ENCODE data around the gene G6PC2. TPM values are rescaled to one million over a fixed set of nuclear protein-coding genes. Genes with fewer than 3 reads are reported as not detected.
"Not testable (repeated sequence)": the region's sequence is repeated elsewhere in the genome, so short reads cannot be mapped to it uniquely, and the experiment has no call there.

The G6PC2 gene
- total and polyA plus RNA-seq, 3 experiments from 2014 or later = not detected

DNA sequence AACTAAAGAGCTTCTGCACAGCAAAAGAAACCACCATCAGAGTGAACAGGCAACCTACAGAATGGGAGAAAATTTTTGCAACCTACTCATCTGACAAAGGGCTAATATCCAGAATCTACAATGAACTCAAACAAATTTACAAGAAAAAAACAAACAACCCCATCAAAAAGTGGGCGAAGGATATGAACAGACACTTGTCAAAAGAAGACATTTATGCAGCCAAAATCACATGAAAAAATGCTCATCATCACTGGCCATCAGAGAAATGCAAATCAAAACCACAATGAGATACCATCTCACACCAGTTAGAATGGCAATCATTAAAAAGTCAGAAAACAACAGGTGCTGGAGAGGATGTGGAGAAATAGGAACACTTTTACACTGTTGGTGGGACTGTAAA, 30.7 kb upstream of the G6PC2 start:
- H3K4me1 ChIP-seq (ENCODE audit: insufficient read depth, low read length); H3K36me3 Mint-ChIP-seq; H3K9me3 ChIP-seq (ENCODE audit: low read length); H3K27me3 ChIP-seq (ENCODE audit: insufficient read depth, low read length, poor library complexity, severe bottlenecking); CTCF ChIA-PET; H3K27ac ChIP-seq (ENCODE audit: low read depth, low read length); H3K9me3 Mint-ChIP-seq; H3K36me3 ChIP-seq (ENCODE audit: insufficient read depth, low read length); H3K27ac Mint-ChIP-seq; H3K4me3 ChIP-seq (ENCODE audit: low read length); DNase-seq; POLR2A ChIA-PET; H3K4me3 Mint-ChIP-seq; H3K27me3 Mint-ChIP-seq: not testable (repeated sequence)
- peaks cover 0 to 11% (median 5%) of the 10 kb centered on the region in 3 donors for H3K4me1 Mint-ChIP-seq

DNA sequence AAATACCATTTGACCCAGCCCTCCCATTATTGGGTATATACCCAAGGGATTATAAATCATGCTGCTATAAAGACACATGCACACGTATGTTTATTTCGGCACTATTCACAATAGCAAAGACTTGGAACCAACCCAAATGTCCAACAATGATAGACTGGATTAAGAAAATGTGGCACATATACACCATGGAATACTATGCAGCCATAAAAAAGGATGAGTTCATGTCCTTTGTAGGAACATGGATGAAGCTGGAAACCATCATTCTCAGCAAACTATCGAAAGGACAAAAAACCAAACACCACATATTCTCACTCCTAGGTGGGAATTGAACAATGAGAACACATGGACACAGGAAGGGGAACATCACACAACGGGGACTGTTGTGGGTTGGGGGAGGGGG, 30.3 kb upstream of the G6PC2 start:
- not testable (repeated sequence) for H3K4me3 Mint-ChIP-seq

DNA sequence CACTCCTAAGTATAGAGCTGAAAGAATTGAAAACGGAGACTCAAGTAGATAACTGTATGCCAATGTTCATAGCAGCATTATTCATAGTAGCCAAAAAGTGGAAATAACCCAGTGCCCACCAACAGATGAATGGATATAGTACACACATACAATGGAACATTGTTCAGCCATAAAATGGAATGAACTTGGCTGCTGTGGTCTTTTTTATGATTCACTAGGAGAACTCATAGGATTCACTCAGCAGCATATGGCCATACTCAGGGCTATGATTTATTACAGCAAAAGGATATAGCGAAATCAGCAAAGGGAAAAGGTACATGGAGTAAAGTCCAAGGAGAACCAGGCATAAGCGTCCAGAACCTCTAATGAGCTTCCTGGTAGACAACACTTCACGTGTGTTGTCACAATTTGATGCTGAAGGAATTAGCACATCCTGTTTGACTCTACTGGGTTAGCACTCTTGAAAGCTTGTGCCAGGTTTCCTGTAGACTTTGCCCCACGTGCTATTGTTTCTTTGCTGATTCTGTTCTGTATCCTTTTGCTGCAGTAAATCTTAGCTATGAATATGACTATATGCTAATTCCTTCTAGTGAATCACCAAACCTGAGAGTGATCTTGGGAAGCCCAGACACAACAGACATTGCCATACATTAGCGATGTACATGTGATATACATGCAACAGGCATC, 26.6 kb upstream of the G6PC2 start:
- Histone ChIP-seq H3K27ac (ENCODE audit: low read depth, low read length) (no peak overlapping the region), H3K9me3 (ENCODE audit: low read length) (no peaks in the 10 kb centered on the region), H3K36me3 (ENCODE audit: insufficient read depth, low read length) (no peaks in the 10 kb centered on the region), H3K4me3 (ENCODE audit: low read length) (no peak overlapping the region), H3K4me1 (ENCODE audit: insufficient read depth, low read length) (no peaks in the 10 kb centered on the region), H3K27me3 (ENCODE audit: insufficient read depth, low read length, poor library complexity, severe bottlenecking) (no peaks in the 10 kb centered on the region)
- CTCF ChIA-PET = no interaction called here
- Mint-ChIP-seq H3K9me3 (no peaks in the 10 kb centered on the region), H3K4me1 (peaks cover 6 to 32% (median 23%) of the 10 kb centered on the region in 3 donors), H3K36me3 (no peaks in the 10 kb centered on the region), H3K27me3 (no peaks in the 10 kb centered on the region), H3K4me3 (no peak overlapping the region), H3K27ac (no peak overlapping the region)
- DNase-seq = no peak
- POLR2A ChIA-PET = no interaction called here

More for the DNA sequence above, 30.3 kb upstream of the G6PC2 start:
- H3K27me3 Mint-ChIP-seq; H3K9me3 Mint-ChIP-seq; H3K4me3 ChIP-seq (ENCODE audit: low read length); DNase-seq; CTCF ChIA-PET; H3K27ac ChIP-seq (ENCODE audit: low read depth, low read length); POLR2A ChIA-PET; H3K9me3 ChIP-seq (ENCODE audit: low read length); H3K36me3 ChIP-seq (ENCODE audit: insufficient read depth, low read length); H3K4me1 ChIP-seq (ENCODE audit: insufficient read depth, low read length); H3K36me3 Mint-ChIP-seq; H3K27me3 ChIP-seq (ENCODE audit: insufficient read depth, low read length, poor library complexity, severe bottlenecking): not testable (repeated sequence)
- peaks cover 0 to 11% (median 5%) of the 10 kb centered on the region in 3 donors for H3K4me1 Mint-ChIP-seq
- peak overlapping the region in 1 of 8 donors; percentile 50 for H3K27ac Mint-ChIP-seq

DNA sequence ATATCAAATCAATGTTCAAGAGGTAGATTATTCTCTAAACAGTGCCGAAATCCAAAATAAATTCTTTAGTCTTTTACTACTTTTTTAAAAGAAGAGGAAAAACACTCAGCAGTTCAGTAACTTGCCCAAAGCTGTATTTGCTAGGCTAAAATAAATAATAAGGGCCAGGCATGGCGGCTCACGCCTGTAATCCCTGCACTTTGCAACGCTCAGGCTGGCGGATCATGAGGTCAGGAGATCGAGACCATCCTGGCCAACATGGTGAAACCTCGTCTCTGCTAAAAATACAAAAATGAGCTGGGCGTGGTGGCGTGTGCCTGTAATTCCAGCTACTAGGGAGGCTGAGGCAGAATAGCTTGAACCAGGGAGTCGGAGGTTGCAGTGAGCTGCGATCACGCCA, 18.9 kb upstream of the G6PC2 start:
- H3K9me3 ChIP-seq (ENCODE audit: low read length); H3K36me3 ChIP-seq (ENCODE audit: insufficient read depth, low read length); H3K27ac ChIP-seq (ENCODE audit: low read depth, low read length); H3K27ac Mint-ChIP-seq; CTCF ChIA-PET; H3K4me1 ChIP-seq (ENCODE audit: insufficient read depth, low read length); POLR2A ChIA-PET; H3K27me3 Mint-ChIP-seq; H3K27me3 ChIP-seq (ENCODE audit: insufficient read depth, low read length, poor library complexity, severe bottlenecking); H3K36me3 Mint-ChIP-seq; H3K9me3 Mint-ChIP-seq; DNase-seq; H3K4me3 ChIP-seq (ENCODE audit: low read length); H3K4me3 Mint-ChIP-seq: not testable (repeated sequence)
- peaks cover 7 to 29% (median 28%) of the 10 kb centered on the region in 3 donors for H3K4me1 Mint-ChIP-seq

DNA sequence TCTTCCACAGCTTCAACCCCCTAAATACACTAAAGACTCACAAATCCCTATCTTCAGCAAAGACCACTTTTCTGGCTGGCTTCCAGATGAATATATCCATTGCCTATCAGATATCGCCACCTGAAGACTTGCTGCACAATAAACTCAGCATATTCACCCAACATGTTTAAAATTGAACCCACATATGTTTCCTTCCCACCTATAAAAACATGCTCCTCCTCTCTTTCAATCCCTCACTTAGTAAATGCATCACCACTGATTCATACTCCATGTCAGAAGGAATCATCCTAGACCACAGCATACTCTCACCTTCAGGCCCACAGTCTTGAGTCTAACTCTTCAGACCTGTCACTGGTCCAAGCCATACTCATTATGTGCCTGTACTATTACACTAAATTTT, 16.1 kb upstream of the G6PC2 start:
- POLR2A ChIA-PET = no interaction called here
- no peak for DNase-seq
- Histone ChIP-seq H3K4me3 (ENCODE audit: low read length) (no peak overlapping the region), H3K27ac (ENCODE audit: low read depth, low read length) (no peak overlapping the region), H3K4me1 (ENCODE audit: insufficient read depth, low read length) (peaks cover 5% of the 10 kb centered on the region), H3K27me3 (ENCODE audit: insufficient read depth, low read length, poor library complexity, severe bottlenecking) (no peaks in the 10 kb centered on the region), H3K36me3 (ENCODE audit: insufficient read depth, low read length) (no peaks in the 10 kb centered on the region), H3K9me3 (ENCODE audit: low read length) (no peaks in the 10 kb centered on the region)
- H3K27me3 Mint-ChIP-seq = no peaks in the 10 kb centered on the region
- no peaks in the 10 kb centered on the region for H3K36me3 Mint-ChIP-seq
- no peak overlapping the region for H3K27ac Mint-ChIP-seq
- H3K4me3 Mint-ChIP-seq = no peak overlapping the region
- H3K4me1 Mint-ChIP-seq = peaks cover 6 to 23% (median 19%) of the 10 kb centered on the region in 3 donors
- H3K9me3 Mint-ChIP-seq = no peaks in the 10 kb centered on the region
- CTCF ChIA-PET = no interaction called here

DNA sequence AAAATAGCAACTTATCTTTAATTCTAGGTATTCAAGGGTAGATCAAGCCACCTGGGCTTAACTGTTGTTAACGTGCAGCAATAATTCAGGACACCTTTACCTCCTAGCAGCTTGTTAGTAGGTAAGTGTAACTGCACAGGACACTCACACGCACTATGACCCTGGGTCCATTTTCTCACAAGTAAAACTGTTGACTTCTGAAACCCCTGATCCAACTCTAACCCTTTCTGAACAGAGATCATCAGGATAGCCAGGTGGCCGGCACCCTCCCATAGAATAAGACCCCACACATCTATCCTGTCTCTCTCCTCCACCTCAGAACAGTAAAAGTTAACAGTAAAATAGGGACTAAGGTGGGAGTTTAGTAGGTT, 11.5 kb upstream of the G6PC2 start:
- Mint-ChIP-seq H3K4me3 (peak overlapping the region; percentile 86 to 96 (median 92)), H3K27me3 (peaks cover 2 to 5% of the 10 kb centered on the region in 2 donors), H3K36me3 (peaks cover 0 to 2% (median 0%) of the 10 kb centered on the region in 3 donors), H3K9me3 (no peaks in the 10 kb centered on the region), H3K27ac (no peak overlapping the region), H3K4me1 (peaks cover 7 to 15% (median 15%) of the 10 kb centered on the region in 3 donors)
- H3K9me3 ChIP-seq (ENCODE audit: low read length) = no peaks in the 10 kb centered on the region
- H3K27me3 ChIP-seq (ENCODE audit: insufficient read depth, low read length, poor library complexity, severe bottlenecking) = no peaks in the 10 kb centered on the region
- H3K36me3 ChIP-seq (ENCODE audit: insufficient read depth, low read length) = no peaks in the 10 kb centered on the region
- H3K4me3 ChIP-seq (ENCODE audit: low read length) = peak overlapping the region; percentile 58
- H3K4me1 ChIP-seq (ENCODE audit: insufficient read depth, low read length) = peaks cover 10% of the 10 kb centered on the region
- ChIA-PET POLR2A (no interaction called here), CTCF (no interaction called here)
- peak overlapping the region; percentile 67 for H3K27ac ChIP-seq (ENCODE audit: low read depth, low read length)
- no peak for DNase-seq

DNA sequence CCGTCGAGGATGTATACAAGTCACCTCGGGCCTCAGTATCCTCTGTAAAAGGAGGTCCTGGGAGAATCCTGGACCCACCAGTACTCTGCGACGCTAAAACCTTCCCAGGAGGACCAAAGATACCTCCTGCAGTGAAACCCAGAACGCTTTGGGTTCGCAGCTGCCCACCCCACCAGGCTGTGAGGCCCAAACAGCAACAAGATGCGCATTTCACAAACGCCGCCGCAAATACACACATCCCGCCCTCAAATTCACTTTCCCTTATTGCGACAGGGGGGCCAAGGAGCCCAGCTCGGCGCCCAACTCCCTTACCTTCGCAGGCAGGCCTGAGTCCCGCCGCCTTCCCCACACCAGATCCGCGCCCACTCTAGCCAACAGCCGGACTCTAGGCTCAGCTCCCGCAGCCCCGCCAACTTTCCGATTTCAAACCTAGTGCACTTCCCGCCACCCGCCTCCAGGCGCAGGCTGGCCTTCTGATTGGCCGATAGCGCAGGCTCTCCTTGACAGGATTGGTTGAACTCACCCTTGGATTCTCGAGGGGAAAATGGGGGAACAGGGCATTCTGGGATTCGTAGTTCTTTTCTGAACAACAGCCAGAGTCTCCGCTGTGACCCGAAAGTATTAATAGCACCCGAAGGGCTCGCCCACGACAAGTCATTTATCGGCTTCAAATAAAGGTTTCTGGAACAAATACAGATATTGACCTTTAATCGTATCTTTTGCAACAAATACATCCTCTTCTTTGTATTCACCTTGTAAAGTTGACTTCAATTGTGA, 10.9 kb upstream of the G6PC2 start, which contains the start of gene SPC25:
SPC25 (minus strand) TSS at position 425 of the 777 bp plus-strand sequence. CDS start 911 bp downstream, outside the sequence.
- peaks cover 3 to 5% of the 10 kb centered on the region in 2 donors for H3K27me3 Mint-ChIP-seq
- peak within 1 kb of the TSS; percentile 67 for H3K27ac ChIP-seq (ENCODE audit: low read depth, low read length)
- CTCF ChIA-PET = no interaction called here
- DNase-seq = peak; percentile 81 to 90 (median 82)
- H3K27ac Mint-ChIP-seq = peak within 1 kb of the TSS in 7 of 8 donors; percentile 2 to 87 (median 62)
- H3K4me1 Mint-ChIP-seq = peaks cover 7 to 15% (median 15%) of the 10 kb centered on the region in 3 donors
- no peaks in the 10 kb centered on the region for H3K9me3 ChIP-seq (ENCODE audit: low read length)
- H3K4me3 Mint-ChIP-seq = peak within 1 kb of the TSS; percentile 86 to 96 (median 92)
- H3K9me3 Mint-ChIP-seq = no peaks in the 10 kb centered on the region
- no peaks in the 10 kb centered on the region for H3K36me3 ChIP-seq (ENCODE audit: insufficient read depth, low read length)
- H3K27me3 ChIP-seq (ENCODE audit: insufficient read depth, low read length, poor library complexity, severe bottlenecking) = no peaks in the 10 kb centered on the region
- POLR2A ChIA-PET = no interaction called here
- H3K4me1 ChIP-seq (ENCODE audit: insufficient read depth, low read length) = peaks cover 10% of the 10 kb centered on the region
- H3K36me3 Mint-ChIP-seq = peaks cover 0 to 2% (median 0%) of the 10 kb centered on the region in 3 donors
- peak within 1 kb of the TSS; percentile 58 for H3K4me3 ChIP-seq (ENCODE audit: low read length)

DNA sequence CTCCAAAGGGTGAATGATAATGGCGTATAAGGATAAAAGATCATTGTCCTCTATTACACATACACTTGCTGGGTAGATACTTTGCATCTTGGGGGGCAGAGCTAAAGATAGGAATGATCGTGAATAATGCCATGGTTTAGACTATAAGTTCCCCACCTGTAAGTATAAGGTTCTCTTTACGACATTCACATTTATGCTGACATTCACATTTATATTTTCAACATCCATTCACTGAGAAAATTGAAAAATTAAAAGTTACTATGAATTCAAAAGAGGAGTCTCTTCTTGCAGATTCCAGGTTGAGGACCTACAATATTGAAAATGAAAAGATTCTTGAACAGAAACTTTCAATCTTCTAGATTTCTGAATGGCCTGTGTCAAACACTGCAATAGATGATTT, 8.8 kb upstream of the G6PC2 start:
- H3K36me3 ChIP-seq (ENCODE audit: insufficient read depth, low read length) = no peaks in the 10 kb centered on the region
- no peak for DNase-seq
- peaks cover 5 to 6% of the 10 kb centered on the region in 2 donors for H3K27me3 Mint-ChIP-seq
- H3K4me1 ChIP-seq (ENCODE audit: insufficient read depth, low read length) = peaks cover 10% of the 10 kb centered on the region
- peaks cover 0 to 2% (median 0%) of the 10 kb centered on the region in 3 donors for H3K36me3 Mint-ChIP-seq
- ChIA-PET POLR2A (no interaction called here), CTCF (no interaction called here)
- no peaks in the 10 kb centered on the region for H3K9me3 ChIP-seq (ENCODE audit: low read length)
- H3K4me1 Mint-ChIP-seq = peaks cover 7 to 15% (median 15%) of the 10 kb centered on the region in 3 donors
- no peaks in the 10 kb centered on the region for H3K27me3 ChIP-seq (ENCODE audit: insufficient read depth, low read length, poor library complexity, severe bottlenecking)
- no peaks in the 10 kb centered on the region for H3K9me3 Mint-ChIP-seq
- H3K4me3 Mint-ChIP-seq = no peak overlapping the region
- H3K27ac Mint-ChIP-seq = no peak overlapping the region
- H3K4me3 ChIP-seq (ENCODE audit: low read length) = no peak overlapping the region
- H3K27ac ChIP-seq (ENCODE audit: low read depth, low read length) = no peak overlapping the region
